HCT116 (cell line): ENCODE data around the gene DNM2. TPM values are rescaled to one million over a fixed set of nuclear protein-coding genes. Genes with fewer than 3 reads are reported as not detected.
A peak's percentile ranks its signal among the peaks of the same experiment; 100 is the strongest.

Source experiments
- ATAC-seq: fragments of 200-7000 bp; cut with Tn5 transposase; 2 replicates; pipeline ENCODE4 v1.9.1; 2020; ENCODE audit warnings: mild to moderate bottlenecking, moderate library complexity
- BruUV-seq: library from RNA; stranded (reverse); fragments of 400-500 nt; replicated peaks from 2 replicates; lab custom pipeline; 2021; lab: Mats Ljungman, UMichigan
- CTCF ChIA-PET: fragments of 300-600 bp; sonication (Branson Sonifier 250); formaldehyde crosslinking; loops from one replicate; lab custom pipeline; 2021; ENCODE audit warnings: antibody characterized with exemption; lab: Charles Lee
- POLR2A ChIA-PET: fragments of 300-600, 350-600 bp; sonication (Branson Sonifier 250); formaldehyde crosslinking; loops from one replicate; lab custom pipeline; 2021; ENCODE audit warnings: antibody characterized with exemption; lab: Charles Lee
- RAD21 ChIA-PET, 2 experiments: fragments of 300-600 bp; sonication (Branson Sonifier 250); formaldehyde crosslinking; loops; one replicate each; lab custom pipeline; 2023; ENCODE audit warnings: low total read pairs in 2 of 2; ENCODE audit not compliant: uncharacterized antibody in 2 of 2, unreplicated experiment in 2 of 2, low non-redundant PET in 1 of 2; lab: Charles Lee
- DNase-seq: peaks from one replicate; pipeline ENCODE4 v3.0.0-alpha.2; 2010; ENCODE audit warnings: low read depth, low spot score
- H2AFZ ChIP-seq: fragments of 200-600 bp; shearing (Covaris generic), sonication (generic); 2 replicates; pipeline ENCODE4 v1.6.1; 2017; ENCODE audit warnings: low read depth, mixed run types, mixed read lengths, antibody characterized with exemption, low read length; ENCODE audit not compliant: poor library complexity, severe bottlenecking
- H3K27ac ChIP-seq: 2 replicates; pipeline ENCODE4 v1.5.1; 2012; ENCODE audit warnings: low read depth, low read length
- H3K27me3 ChIP-seq: fragments of 200-600 bp; sonication (generic); 2 replicates; pipeline ENCODE4 v1.6.1; 2016; ENCODE audit warnings: mixed run types, low read length, mixed read lengths; ENCODE audit not compliant: insufficient read depth
- H3K36me3 ChIP-seq, 2 experiments: fragments of 200-500 bp in 1 of 2; fragments of 200-600 bp in 1 of 2; sonication (Bioruptor generic) in 1 of 2; sonication (generic) in 1 of 2; 2 replicates each; pipeline versions ENCODE4 v1.5.1 to v1.6.1; 2014 to 2016; ENCODE audit warnings: low read length in 2 of 2, inconsistent platforms in 1 of 2, mixed read lengths in 1 of 2, mixed run types in 1 of 2; ENCODE audit not compliant: insufficient read depth in 2 of 2, control insufficient read depth in 1 of 2
- H3K4me1 ChIP-seq, 2 experiments: fragments of 200-600 bp in 1 of 2; sonication (generic) in 1 of 2; 2 replicates each; pipeline versions ENCODE4 v1.5.1 to v1.6.1; 2012 to 2017; ENCODE audit warnings: low read length in 2 of 2, inconsistent platforms in 1 of 2, mild to moderate bottlenecking in 1 of 2, mixed read lengths in 1 of 2, mixed run types in 1 of 2, moderate library complexity in 1 of 2; ENCODE audit not compliant: insufficient read depth in 2 of 2, control insufficient read depth in 1 of 2
- H3K4me2 ChIP-seq: fragments of 200-600 bp; sonication (generic); 2 replicates; pipeline ENCODE4 v1.6.1; 2017; ENCODE audit warnings: mixed run types, low read length, mixed read lengths
- H3K4me3 ChIP-seq, 2 experiments: fragments of 200-600 bp in 1 of 2; sonication (generic) in 1 of 2; replicated peaks in 1 of 2; 2 replicates each; pipeline ENCODE4 v1.5.1; 2011 to 2016; ENCODE audit warnings: low read length in 2 of 2, control low read depth in 1 of 2, low read depth in 1 of 2, mild to moderate bottlenecking in 1 of 2, mixed read lengths in 1 of 2, mixed run types in 1 of 2
- H3K79me2 ChIP-seq: fragments of 200-600 bp; sonication (generic); 2 replicates; pipeline ENCODE4 v1.6.1; 2017; ENCODE audit warnings: mild to moderate bottlenecking, mixed run types, low read length, moderate library complexity, mixed read lengths; ENCODE audit not compliant: insufficient read depth
- H3K9ac ChIP-seq: fragments of 200-600 bp; sonication (generic); 2 replicates; pipeline ENCODE4 v1.6.1; 2016; ENCODE audit warnings: low read length, mixed read lengths
- H3K9me2 ChIP-seq: fragments of 200-600 bp; sonication (generic), shearing (Covaris generic); 2 replicates; pipeline ENCODE4 v1.6.1; 2017; ENCODE audit warnings: mixed run types, mild to moderate bottlenecking, moderate library complexity; ENCODE audit not compliant: insufficient read depth
- H3K9me3 ChIP-seq, 2 experiments: fragments of 200-500 bp in 1 of 2; fragments of 200-600 bp in 1 of 2; sonication (Bioruptor generic) in 1 of 2; sonication (generic) in 1 of 2; 2 replicates each; pipeline ENCODE4 v1.6.1; 2014 to 2017; ENCODE audit warnings: low read length in 2 of 2, mixed read lengths in 2 of 2, inconsistent platforms in 1 of 2, low read depth in 1 of 2, mild to moderate bottlenecking in 1 of 2, mixed run types in 1 of 2, moderate library complexity in 1 of 2; ENCODE audit not compliant: control insufficient read depth in 1 of 2, insufficient read depth in 1 of 2
- H4K20me1 ChIP-seq: fragments of 200-600 bp; sonication (generic), shearing (Covaris generic); 2 replicates; pipeline ENCODE4 v1.6.1; 2017; ENCODE audit warnings: mixed run types, mild to moderate bottlenecking, moderate library complexity; ENCODE audit not compliant: insufficient read depth
- CEBPB ChIP-seq: IDR thresholded peaks from 2 replicates; pipeline ENCODE4 v1.6.1; 2012; ENCODE audit warnings: low read depth
- CTCF ChIP-seq, 3 experiments: fragments of 200-600 bp in 1 of 3; sonication (generic) in 1 of 3; IDR thresholded peaks in 2 of 3; conservative IDR thresholded peaks in 1 of 3; 2 replicates each; pipeline ENCODE4 v1.5.1; 2012 to 2017; ENCODE audit warnings: low read depth in 2 of 3, low read length in 2 of 3, antibody characterized with exemption in 1 of 3, borderline replicate concordance in 1 of 3, control low read depth in 1 of 3, mild to moderate bottlenecking in 1 of 3, mixed read lengths in 1 of 3, mixed run types in 1 of 3, moderate library complexity in 1 of 3; ENCODE audit not compliant: insufficient read depth in 1 of 3
- EGR1 ChIP-seq: IDR thresholded peaks from 2 replicates; pipeline ENCODE4 v1.6.1; 2012; ENCODE audit warnings: low read depth
- RAD21 ChIP-seq: IDR thresholded peaks from 2 replicates; pipeline ENCODE4 v1.6.1; 2012; ENCODE audit warnings: low read depth, mild to moderate bottlenecking
- SRF ChIP-seq: IDR thresholded peaks from 2 replicates; pipeline ENCODE4 v1.6.1; 2012; ENCODE audit warnings: low read depth
- ZNF274 ChIP-seq: fragments of 200-500 bp; sonication (Bioruptor generic); IDR thresholded peaks from 2 replicates; pipeline ENCODE4 v1.6.1; 2014; ENCODE audit warnings: mild to moderate bottlenecking, low read depth, low read length, inconsistent platforms
- intact Hi-C: fragments of 100-400 bp; cut with micrococcal nuclease; formaldehyde crosslinking; loops from 2 replicates; pipeline ENCODE4 v1.10.0; 2022
- total RNA-seq: library from RNA; stranded (reverse); gene quantifications from one replicate; pipeline ENCODE4 v1.2.1, GENCODE V29; 2021; ENCODE audit not compliant: unreplicated experiment

The DNM2 gene
- total RNA-seq, 1 experiment from 2014 or later: 183 TPM

GRCh38 chr19:10828981-10829821, 111.3 kb downstream of the DNM2 start:
- ChIA-PET POLR2A (no interaction called here), CTCF (interaction anchor here (1.7 to 1.9 kb wide), 2 partner anchors 35 to 112 kb away, joined by 4 to 10 read pairs; partner anchors contain the start of gene DNM2)
- ATAC-seq: peak; percentile 68

More at GRCh38 chr19:10828981-10829821, 111.3 kb downstream of the DNM2 start:
- H2AFZ ChIP-seq: no peak overlapping the region
- H4K20me1 ChIP-seq: no peaks in the 10 kb centered on the region
- H3K4me2 ChIP-seq: no peak overlapping the region
- H3K79me2 ChIP-seq: no peaks in the 10 kb centered on the region
- no peaks in the 10 kb centered on the region for H3K27me3 ChIP-seq
- H3K36me3 ChIP-seq: peaks cover 15 to 23% of the 10 kb centered on the region in 2 experiments
- H3K9me2 ChIP-seq: no peaks in the 10 kb centered on the region
- no peak for DNase-seq
- BruUV-seq: no TSS peak
- no peak overlapping the region for H3K9ac ChIP-seq
- TF ChIP-seq RAD21: peak; percentile 34; the same call in 1 of the 2 replicates
- no peak for TF ChIP-seq ZNF274
- no peak for TF ChIP-seq CEBPB
- peak in 2 of 3 experiments; percentile 26; a peak in 1 of 6 replicates for TF ChIP-seq CTCF (IDR thresholded peaks at IDR 0.05 in 2 of 3, conservative IDR thresholded peaks at IDR 0.05 in 1 of 3; ENCODE audit: borderline replicate concordance in 1 of 3, insufficient read depth in 1 of 3, low read depth in 2 of 3, low read length in 2 of 3)
- no peak for TF ChIP-seq SRF
- no peak for TF ChIP-seq EGR1
- TF ChIP-seq, all 23 proteins: peak for 2
- H3K27ac ChIP-seq: no peak overlapping the region; the same call in 1 of the 2 replicates
- intact Hi-C loops: no loop called here
- no peaks in the 10 kb centered on the region for H3K9me3 ChIP-seq
- RAD21 ChIA-PET: no interaction called here
- no peaks in the 10 kb centered on the region for H3K4me1 ChIP-seq
- H3K4me3 ChIP-seq: no peak overlapping the region
